H1 (cell line): ENCODE results near the gene SIMC1. TPM values are rescaled to one million over a fixed set of nuclear protein-coding genes. Genes with fewer than 3 reads are reported as not detected.

Experiments used
- CTCF ChIA-PET: fragments of 300-600 bp; sonication (Branson Sonifier 250); formaldehyde crosslinking; loops from one replicate; lab custom pipeline; 2021; ENCODE audit not compliant: partially characterized antibody; lab: Charles Lee
- POLR2A ChIA-PET: fragments of 300-600 bp; sonication (Branson Sonifier 250); formaldehyde crosslinking; loops from one replicate; lab custom pipeline; 2021; ENCODE audit warnings: inconsistent platforms; ENCODE audit not compliant: partially characterized antibody; lab: Charles Lee
- DNase-seq, 2 experiments: peaks; one replicate each; pipeline versions ENCODE4 v3.0.0 to v3.0.0-alpha.2; 2010 to 2022; ENCODE audit warnings: low spot score in 2 of 2, low read depth in 1 of 2, mixed read lengths in 1 of 2
- FAIRE-seq: peaks from 2 replicates; lab custom pipeline; 2011; peaks lifted over from hg19 to GRCh38; lab: Jason Lieb, UNC
- H2AFZ ChIP-seq: 2 replicates; pipeline ENCODE4 v1.8.1; 2012; ENCODE audit warnings: low read length, inconsistent platforms
- H2AK5ac ChIP-seq: 2 replicates; pipeline ENCODE4 v1.6.1; 2013; ENCODE audit warnings: low read depth, low read length
- H2BK120ac ChIP-seq: replicated peaks from 2 replicates; pipeline ENCODE3; 2013; ENCODE audit warnings: low read depth, low read length, inconsistent platforms
- H2BK12ac ChIP-seq: 2 replicates; pipeline ENCODE4 v1.6.1; 2013; ENCODE audit warnings: low read depth, low read length
- H2BK15ac ChIP-seq: 2 replicates; pipeline ENCODE4 v1.6.1; 2013; ENCODE audit warnings: low read length
- H2BK20ac ChIP-seq: 2 replicates; pipeline ENCODE4 v1.6.1; 2013; ENCODE audit warnings: low read length
- H2BK5ac ChIP-seq: 2 replicates; pipeline ENCODE4 v1.6.1; 2013; ENCODE audit warnings: low read depth, low read length
- H3K14ac ChIP-seq: 2 replicates; pipeline ENCODE4 v1.6.1; 2013; ENCODE audit warnings: inconsistent platforms; ENCODE audit not compliant: insufficient read length
- H3K18ac ChIP-seq: 2 replicates; pipeline ENCODE4 v1.6.1; 2013; ENCODE audit warnings: low read length; ENCODE audit errors: extremely low read depth
- H3K23ac ChIP-seq: 2 replicates; pipeline ENCODE4 v1.6.1; 2013; ENCODE audit warnings: inconsistent platforms; ENCODE audit not compliant: insufficient read length
- H3K23me2 ChIP-seq: 2 replicates; pipeline ENCODE4 v1.6.1; 2013; ENCODE audit warnings: low read depth, low read length
- H3K27ac ChIP-seq: 2 replicates; pipeline ENCODE4 v1.6.1; 2011; ENCODE audit warnings: low read depth, low read length, inconsistent platforms
- H3K27me3 ChIP-seq, 4 experiments: replicated peaks in 1 of 4; 1 replicate in 1 of 4; 2 replicates in 3 of 4; pipeline versions ENCODE4 v1.6.1 to v1.8.1; 2011 to 2013; ENCODE audit warnings: low read length in 3 of 4, mild to moderate bottlenecking in 3 of 4, inconsistent platforms in 2 of 4, mixed read lengths in 2 of 4, moderate library complexity in 1 of 4; ENCODE audit not compliant: control insufficient read depth in 3 of 4, insufficient read depth in 3 of 4; ENCODE audit errors: extremely low read depth in 1 of 4
- H3K36me3 ChIP-seq, 4 experiments: 2 replicates each; pipeline versions ENCODE4 v1.6.1 to v1.8.1; 2011 to 2013; ENCODE audit warnings: mild to moderate bottlenecking in 4 of 4, low read length in 3 of 4, moderate library complexity in 2 of 4, control low read depth in 1 of 4, inconsistent platforms in 1 of 4; ENCODE audit not compliant: insufficient read depth in 4 of 4, control insufficient read depth in 2 of 4
- H3K4ac ChIP-seq: replicated peaks from 2 replicates; pipeline ENCODE3; 2013; ENCODE audit warnings: low read length, low read depth, mixed read lengths, inconsistent platforms; ENCODE audit not compliant: insufficient read length
- H3K4me1 ChIP-seq, 4 experiments: replicated peaks in 1 of 4; 1 replicate in 1 of 4; 2 replicates in 3 of 4; pipeline versions ENCODE4 v1.6.1 to v1.8.1; 2011 to 2013; ENCODE audit warnings: low read length in 3 of 4, inconsistent platforms in 2 of 4, mixed read lengths in 1 of 4; ENCODE audit not compliant: insufficient read depth in 4 of 4, control insufficient read depth in 3 of 4
- H3K4me2 ChIP-seq, 2 experiments: 2 replicates each; pipeline versions ENCODE4 v1.6.1 to v1.8.1; 2011 to 2013; ENCODE audit warnings: low read depth in 2 of 2, low read length in 2 of 2, control low read depth in 1 of 2, inconsistent platforms in 1 of 2, mild to moderate bottlenecking in 1 of 2; ENCODE audit not compliant: insufficient read depth in 1 of 2
- H3K4me3 ChIP-seq, 4 experiments: fragments of 200-600, 300-600 bp in 1 of 4; sonication (generic), shearing (Covaris generic), sonication (Bioruptor Twin) in 1 of 4; 2 replicates each; pipeline versions ENCODE4 v1.5.1 to v1.8.1; 2011 to 2016; ENCODE audit warnings: low read length in 4 of 4, low read depth in 3 of 4, control low read depth in 2 of 4, inconsistent platforms in 2 of 4, mild to moderate bottlenecking in 2 of 4, mixed read lengths in 1 of 4, moderate library complexity in 1 of 4; ENCODE audit not compliant: insufficient read depth in 2 of 4; ENCODE audit errors: extremely low read depth in 1 of 4
- H3K56ac ChIP-seq: replicated peaks from 2 replicates; pipeline ENCODE3; 2013; ENCODE audit warnings: low read depth, mild to moderate bottlenecking, mixed read lengths, low read length, inconsistent platforms; ENCODE audit not compliant: insufficient read length
- H3K79me1 ChIP-seq: 2 replicates; pipeline ENCODE4 v1.6.1; 2013; ENCODE audit warnings: low read depth, low read length, control low read depth
- H3K79me2 ChIP-seq, 2 experiments: 2 replicates each; pipeline versions ENCODE4 v1.6.1 to v1.8.1; 2012 to 2013; ENCODE audit warnings: low read length in 2 of 2, mild to moderate bottlenecking in 2 of 2, inconsistent platforms in 1 of 2; ENCODE audit not compliant: insufficient read depth in 2 of 2, control insufficient read depth in 1 of 2
- H3K9ac ChIP-seq, 4 experiments: replicated peaks in 1 of 4; 1 replicate in 1 of 4; 2 replicates in 3 of 4; pipeline versions ENCODE4 v1.6.1 to v1.8.1; 2011 to 2013; ENCODE audit warnings: low read depth in 3 of 4, low read length in 3 of 4, control low read depth in 2 of 4, mild to moderate bottlenecking in 2 of 4, moderate library complexity in 2 of 4, inconsistent platforms in 1 of 4; ENCODE audit errors: extremely low read depth in 1 of 4
- H3K9me3 ChIP-seq, 2 experiments: 2 replicates each; pipeline versions ENCODE4 v1.6.1 to v1.8.1; 2012 to 2013; ENCODE audit warnings: mild to moderate bottlenecking in 2 of 2, moderate library complexity in 2 of 2, control low read depth in 1 of 2, inconsistent platforms in 1 of 2, low read depth in 1 of 2, low read length in 1 of 2, mixed read lengths in 1 of 2; ENCODE audit not compliant: insufficient read depth in 2 of 2
- H4K20me1 ChIP-seq, 2 experiments: replicated peaks in 1 of 2; 2 replicates each; pipeline versions ENCODE3 to v1.8.1; 2011 to 2013; ENCODE audit warnings: inconsistent platforms in 2 of 2, low read length in 2 of 2, mild to moderate bottlenecking in 1 of 2; ENCODE audit not compliant: insufficient read depth in 2 of 2, control insufficient read depth in 1 of 2
- H4K5ac ChIP-seq: 2 replicates; pipeline ENCODE4 v1.6.1; 2013; ENCODE audit warnings: low read length, low read depth, mixed read lengths, inconsistent platforms; ENCODE audit not compliant: insufficient read length
- H4K8ac ChIP-seq: 2 replicates; pipeline ENCODE4 v1.8.0; 2013; ENCODE audit warnings: mild to moderate bottlenecking, moderate library complexity, low read length, inconsistent platforms; ENCODE audit not compliant: insufficient read depth; ENCODE audit errors: extremely low read depth
- H4K91ac ChIP-seq: replicated peaks from 2 replicates; pipeline ENCODE3; 2013; ENCODE audit warnings: low read length, mixed read lengths, inconsistent platforms; ENCODE audit not compliant: insufficient read length
- ATF3 ChIP-seq: IDR thresholded peaks from 2 replicates; pipeline ENCODE4 v1.6.1; 2011; ENCODE audit warnings: low read depth, mild to moderate bottlenecking, low read length; ENCODE audit not compliant: insufficient read depth
- CBX8 ChIP-seq: fragments of 300-800, 300-1000 bp; sonication (generic); IDR thresholded peaks from 2 replicates; pipeline ENCODE4 v1.7.1; 2016; ENCODE audit warnings: low read depth, low read length, borderline replicate concordance
- E2F6 ChIP-seq: IDR thresholded peaks from 2 replicates; pipeline ENCODE4 v1.6.1; 2012; ENCODE audit warnings: inconsistent platforms
- GTF2F1 ChIP-seq: IDR thresholded peaks from 2 replicates; pipeline ENCODE4 v1.6.1; 2012; ENCODE audit warnings: low read depth, low read length, improper control_type of control experiment, borderline replicate concordance
- HDAC6 ChIP-seq: IDR thresholded peaks from one replicate; pipeline ENCODE4 v1.7.1; 2012; ENCODE audit warnings: low read depth, mild to moderate bottlenecking, inconsistent platforms, low read length, moderate library complexity
- RAD21 ChIP-seq, 2 experiments: IDR thresholded peaks in 1 of 2; conservative IDR thresholded peaks in 1 of 2; 2 replicates each; pipeline ENCODE4 v1.6.1; 2011; ENCODE audit warnings: low read depth in 2 of 2, low read length in 2 of 2, improper control_type of control experiment in 1 of 2, inconsistent platforms in 1 of 2, mild to moderate bottlenecking in 1 of 2, moderate library complexity in 1 of 2
- SIN3A ChIP-seq, 2 experiments: IDR thresholded peaks in 1 of 2; conservative IDR thresholded peaks in 1 of 2; 2 replicates each; pipeline ENCODE4 v1.6.1; 2011 to 2012; ENCODE audit warnings: low read length in 2 of 2, improper control_type of control experiment in 1 of 2, low read depth in 1 of 2, mild to moderate bottlenecking in 1 of 2
- SP4 ChIP-seq: IDR thresholded peaks from 2 replicates; pipeline ENCODE4 v1.6.1; 2012; ENCODE audit warnings: low read length, inconsistent platforms
- TBP ChIP-seq: IDR thresholded peaks from 2 replicates; pipeline ENCODE4 v1.6.1; 2011; ENCODE audit warnings: low read depth, low read length, improper control_type of control experiment
- WGBS, 2 experiments: shearing (Covaris generic) in 1 of 2; methylation state at CpG; one replicate each; pipeline versions ENCODE4 v1.1.6 to v1.1.7; 2013 to 2015; ENCODE audit warnings: low lambda C conversion rate in 2 of 2, mixed read lengths in 2 of 2, inconsistent platforms in 1 of 2, low coverage in 1 of 2, missing lambda C conversion rate in 1 of 2; ENCODE audit not compliant: insufficient replicate concordance in 2 of 2, insufficient coverage in 1 of 2, insufficient read length in 1 of 2; ENCODE audit errors: extremely low coverage in 1 of 2, missing lambda C conversion rate in 1 of 2; 5-methylcytosine and 5-hydroxymethylcytosine counted together
- polyA plus RNA-seq, 7 experiments: library from polyadenylated mRNA; depleted of rRNA in 3 of 7; stranded (reverse) in 5 of 7; unstranded in 2 of 7; fragments of >200 nt in 5 of 7; fragments of 200-250 nt in 2 of 7; gene quantifications; 1 replicate in 5 of 7; 2 replicates in 1 of 7; 4 replicates in 1 of 7; pipeline versions ENCODE4 v1.2.1 to v1.2.3, GENCODE V29; 2011 to 2013; ENCODE audit warnings: missing spikeins in 2 of 7, mixed read lengths in 2 of 7
- total RNA-seq: library from RNA; stranded (reverse); fragmentation: NEBNext Ultra II Directional; extraction: Animal tissue kit (Norgen Biotek cat#: 25700); gene quantifications from 2 replicates; pipeline ENCODE4 v1.2.1, GENCODE V29; 2021

SIMC1 gene
- total and polyA plus RNA-seq, 2 of the 8 experiments (the other 6 are each of a cell fraction or from before 2014, with no cell fraction given): 12.3 to 21.2 TPM

DNA sequence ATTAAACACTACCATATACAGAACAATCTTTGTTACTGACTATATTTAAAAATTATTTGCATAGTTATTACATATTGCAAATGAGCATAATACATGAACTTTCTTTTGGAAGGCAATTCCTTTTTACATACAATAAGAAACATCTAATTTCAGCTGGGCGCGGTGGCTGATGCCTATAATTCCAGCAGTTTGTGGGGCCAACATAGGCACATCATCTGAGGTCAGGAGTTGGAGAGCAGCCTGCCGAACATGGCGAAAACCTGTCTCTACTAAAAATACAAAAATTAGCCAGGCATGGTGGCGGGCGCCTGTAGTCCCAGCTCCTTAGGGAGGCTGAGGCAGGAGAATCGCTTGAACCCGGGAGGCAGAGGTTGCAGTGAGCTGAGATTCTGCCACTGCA is 36.4 kb upstream of the SIMC1 start:
- POLR2A ChIA-PET: no interaction called here

More for the DNA sequence above, 36.4 kb upstream of the SIMC1 start:
- H3K79me1 ChIP-seq: no peaks in the 10 kb centered on the region
- H3K4me1 ChIP-seq: 0 out of 7 replicates have a peak, but pooled peaks cover 0 to 2% (median 0%) of the 10 kb centered on the region in 4 experiments
- DNase-seq: no peak
- H3K79me2 ChIP-seq: no peaks in the 10 kb centered on the region
- 90% methylated on average over 8 of the region's 8 CpGs; no CpG with 5 or more reads in 1 of the 2 experiments for WGBS, 2 experiments
- H3K27me3 ChIP-seq: peaks cover 3 to 21% (median 8%) of the 10 kb centered on the region in 4 experiments
- no peaks in the 10 kb centered on the region for H4K20me1 ChIP-seq
- H3K27ac ChIP-seq: no peak overlapping the region
- no peak overlapping the region for H3K4me2 ChIP-seq
- H3K18ac ChIP-seq: no peak overlapping the region
- H3K4me3 ChIP-seq: no peak overlapping the region
- H4K8ac ChIP-seq: no peak overlapping the region
- no peak overlapping the region for H3K23ac ChIP-seq
- no peak overlapping the region for H2BK12ac ChIP-seq
- H2AK5ac ChIP-seq: no peak overlapping the region
- CTCF ChIA-PET: no interaction called here
- H2BK120ac ChIP-seq: no peak overlapping the region
- no peaks in the 10 kb centered on the region; a peak in 1 of 4 replicates for H3K9me3 ChIP-seq
- H3K23me2 ChIP-seq: no peaks in the 10 kb centered on the region; the same call in 1 of the 2 replicates
- H4K5ac ChIP-seq: no peak overlapping the region
- H3K36me3 ChIP-seq: no peaks in the 10 kb centered on the region
- H3K9ac ChIP-seq: no peak overlapping the region
- no peak overlapping the region for H2AFZ ChIP-seq
- no peak overlapping the region for H2BK15ac ChIP-seq
- no peak overlapping the region for H3K14ac ChIP-seq
- no peak overlapping the region for H2BK20ac ChIP-seq
- no peak for TF ChIP-seq TBP
- TF ChIP-seq CBX8: no peak
- no peak for TF ChIP-seq HDAC6
- no peak for TF ChIP-seq E2F6
- no peak for TF ChIP-seq RAD21 (IDR thresholded peaks at IDR 0.05 in 1 of 2, conservative IDR thresholded peaks at IDR 0.05 in 1 of 2; ENCODE audit: low read depth in 2 of 2, low read length in 2 of 2)
- TF ChIP-seq SP4: no peak
- no peak for TF ChIP-seq SIN3A (conservative IDR thresholded peaks at IDR 0.05 in 1 of 2, IDR thresholded peaks at IDR 0.05 in 1 of 2; ENCODE audit: low read depth in 1 of 2, low read length in 2 of 2)
- no peak for TF ChIP-seq GTF2F1
- no peak for TF ChIP-seq ATF3
- H3K4ac ChIP-seq: no peak overlapping the region
- FAIRE-seq: no peak
- no peak overlapping the region for H2BK5ac ChIP-seq
- H4K91ac ChIP-seq: no peak overlapping the region
- no peak overlapping the region for H3K56ac ChIP-seq
